Measurements from ENCODE around the gene AOC1.

AOC1 gene

DNA sequence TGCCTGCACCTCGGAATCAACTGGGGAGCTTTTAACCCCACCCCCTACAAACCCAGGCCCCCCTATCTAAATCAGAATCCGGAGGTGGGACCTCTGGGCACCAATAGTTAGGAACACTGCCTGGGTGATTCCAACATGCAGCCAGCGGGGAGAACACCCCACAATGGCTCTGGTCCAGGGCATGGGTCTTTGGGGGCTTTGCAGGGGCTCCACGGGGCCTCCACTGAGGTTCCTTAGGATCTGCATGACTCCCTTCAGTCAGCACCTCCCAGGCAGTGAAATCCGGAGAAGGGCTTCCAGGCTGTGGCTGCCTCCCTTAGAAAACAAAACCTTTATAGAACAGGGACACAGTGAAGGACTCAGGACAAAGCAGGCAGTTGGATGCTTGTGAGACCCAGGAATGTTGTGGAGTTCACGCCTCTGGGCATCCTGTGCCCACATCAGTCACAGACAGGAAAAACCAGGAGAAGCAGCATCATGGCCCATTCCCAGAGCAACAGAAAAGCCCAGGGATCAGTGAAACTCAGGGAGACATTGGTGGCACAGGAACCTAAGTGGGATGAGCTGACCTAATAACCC lies 16.5 kb upstream of the AOC1 start:
- no peak for DNase-seq

DNA sequence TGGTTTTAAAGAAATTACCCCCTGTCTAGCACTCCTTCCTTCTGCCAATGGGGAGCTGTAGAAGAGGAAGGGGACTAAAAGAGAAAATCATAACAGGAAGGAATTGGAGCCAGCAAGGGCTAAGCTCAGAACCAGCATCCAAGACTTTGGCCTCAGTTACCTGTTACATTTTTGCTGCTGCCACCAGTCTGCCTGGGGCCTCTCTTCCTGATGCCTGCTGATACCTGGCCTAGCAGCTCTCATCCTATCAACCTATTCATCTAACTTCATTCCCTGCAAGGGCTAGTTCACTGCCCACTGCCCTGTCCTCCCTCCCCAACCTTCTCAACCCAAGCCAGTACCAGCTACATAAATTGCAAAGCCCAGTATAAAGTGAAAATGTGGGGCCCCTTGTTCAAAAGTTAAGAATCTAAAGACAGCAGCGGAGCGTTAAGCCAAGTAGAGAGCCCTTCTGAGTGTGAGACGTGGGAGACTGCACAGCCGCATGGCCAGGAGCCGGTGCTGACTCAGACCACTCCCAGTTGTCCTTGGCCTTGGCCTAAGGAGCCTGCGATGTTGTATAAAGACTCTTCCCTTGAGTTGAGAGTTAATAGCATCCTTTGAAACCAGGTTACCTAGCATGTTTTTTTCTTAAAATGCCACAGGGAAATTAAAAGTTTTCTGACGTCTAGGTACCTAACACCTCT lies 13.2 kb upstream of the AOC1 start:
- no peak for DNase-seq

DNA sequence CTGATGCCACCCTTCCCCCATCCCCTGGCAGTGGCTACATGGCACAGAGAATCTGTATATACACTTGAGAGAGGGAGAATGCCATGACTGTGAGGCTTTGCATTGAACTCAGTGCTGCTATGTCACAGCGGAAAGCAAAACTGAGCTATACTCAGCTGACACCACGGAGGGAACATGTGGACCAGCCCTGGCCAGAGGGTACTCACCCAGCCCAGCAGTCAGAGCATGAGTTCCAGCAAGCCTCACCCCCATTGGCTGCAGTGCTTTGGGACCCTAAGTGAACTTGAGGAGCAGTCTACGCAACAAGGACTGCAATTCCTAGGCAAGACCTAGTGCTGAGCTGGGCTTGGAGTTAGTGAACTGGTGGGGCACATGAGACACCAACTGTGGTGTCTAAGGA lies 10.3 kb upstream of the AOC1 start:
- DNase-seq, result no peak

DNA sequence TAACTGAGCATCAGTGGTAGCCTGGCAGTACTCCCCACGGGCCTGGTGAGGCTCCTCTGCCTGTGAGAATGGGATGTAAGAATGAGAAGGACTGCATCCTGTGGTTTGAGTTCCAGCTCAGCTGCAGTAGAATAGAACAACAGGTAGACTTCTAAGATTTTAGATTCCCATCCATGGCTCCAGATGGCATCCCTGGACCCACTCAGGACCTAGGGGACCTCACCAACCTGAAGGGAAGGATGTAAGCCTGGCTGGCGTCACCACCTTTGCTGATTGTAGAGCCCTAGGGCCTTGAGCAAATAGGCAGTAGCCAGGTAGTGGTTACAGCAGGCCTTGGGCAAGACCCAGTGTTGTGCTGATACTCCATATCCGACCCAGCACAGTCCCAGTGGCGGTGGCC lies 9.6 kb upstream of the AOC1 start:
- DNase-seq, result no peak

DNA sequence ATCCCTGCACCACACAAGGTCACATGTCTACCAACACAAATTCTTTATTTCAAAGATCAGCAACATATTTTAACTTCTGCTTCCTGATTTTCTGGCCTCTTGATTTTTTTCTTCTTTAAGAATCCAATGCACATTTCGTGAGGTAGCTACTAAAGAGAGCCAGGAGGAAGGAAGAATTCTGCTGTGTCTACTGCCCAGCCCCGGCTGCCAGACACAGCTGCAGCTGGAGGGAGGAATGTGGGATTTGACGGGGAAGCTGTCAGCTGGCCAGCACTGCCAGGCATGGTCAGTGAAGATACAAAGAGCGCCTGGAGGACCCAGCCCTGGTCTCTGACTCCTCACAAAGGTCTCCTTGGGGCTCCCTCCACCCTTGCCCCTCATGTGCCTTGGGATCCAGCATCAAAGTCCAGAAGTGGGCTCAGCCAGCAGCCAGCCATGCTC lies 6.9 kb upstream of the AOC1 start:
- DNase-seq, result no peak

DNA sequence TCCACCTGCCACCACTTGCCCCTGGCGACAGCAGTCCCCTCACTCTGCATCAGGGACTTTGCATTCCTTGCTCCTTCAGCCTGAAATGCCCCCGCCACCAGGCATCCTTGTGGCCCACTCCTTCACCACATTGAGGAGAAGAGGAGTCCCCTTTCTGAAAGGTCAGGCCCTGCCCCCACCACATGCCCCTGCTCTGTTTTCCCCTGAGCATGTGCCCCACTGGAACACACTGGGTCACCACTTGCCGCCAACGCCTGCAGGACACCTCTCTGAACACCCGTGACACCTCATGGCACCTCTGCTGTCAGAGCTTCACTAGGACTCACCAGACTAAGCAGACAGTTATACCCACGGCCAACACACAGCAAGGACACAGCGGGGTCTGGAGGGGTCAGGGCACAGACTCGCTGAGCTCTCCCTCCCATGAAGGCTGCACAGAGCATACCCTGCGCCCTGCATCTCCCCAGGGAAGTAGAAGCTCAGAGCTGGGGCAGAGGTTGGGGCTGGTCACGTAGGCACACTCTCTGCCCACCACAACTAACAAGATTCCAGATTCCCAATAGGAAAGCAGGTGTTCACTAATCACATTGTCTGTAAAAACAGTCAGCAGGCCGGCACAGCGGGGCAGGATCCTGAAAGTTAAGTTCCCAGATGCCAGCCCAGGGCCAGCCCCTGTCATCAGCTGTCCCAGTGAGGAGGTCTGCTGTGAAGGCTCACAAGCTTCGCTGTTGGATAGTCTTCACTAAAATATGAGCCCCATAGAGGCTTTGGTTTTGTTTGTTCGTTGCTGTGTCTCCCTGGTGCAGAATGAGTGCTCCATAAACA lies 5.8 kb upstream of the AOC1 start:
- DNase-seq, result no peak

DNA sequence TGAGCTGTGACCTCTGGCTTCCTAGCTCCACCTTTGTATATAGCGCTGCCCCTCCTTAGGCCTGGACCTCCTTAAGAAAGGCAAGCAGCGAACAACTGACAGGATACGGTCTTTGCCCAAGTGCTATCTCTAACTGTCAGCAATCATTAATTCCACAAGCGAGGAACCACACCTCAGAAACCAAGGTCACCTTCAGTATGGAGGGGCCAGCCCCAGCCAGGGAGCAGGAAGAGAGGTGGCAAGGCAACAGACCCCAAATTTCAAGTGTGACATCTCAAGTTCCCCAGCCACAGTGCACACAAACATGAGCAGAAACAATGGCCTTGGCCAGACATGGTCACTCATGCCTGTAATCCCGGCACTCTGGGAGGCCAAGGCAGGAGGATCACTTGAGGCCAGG lies 4.8 kb upstream of the AOC1 start:
- no peak for DNase-seq

DNA sequence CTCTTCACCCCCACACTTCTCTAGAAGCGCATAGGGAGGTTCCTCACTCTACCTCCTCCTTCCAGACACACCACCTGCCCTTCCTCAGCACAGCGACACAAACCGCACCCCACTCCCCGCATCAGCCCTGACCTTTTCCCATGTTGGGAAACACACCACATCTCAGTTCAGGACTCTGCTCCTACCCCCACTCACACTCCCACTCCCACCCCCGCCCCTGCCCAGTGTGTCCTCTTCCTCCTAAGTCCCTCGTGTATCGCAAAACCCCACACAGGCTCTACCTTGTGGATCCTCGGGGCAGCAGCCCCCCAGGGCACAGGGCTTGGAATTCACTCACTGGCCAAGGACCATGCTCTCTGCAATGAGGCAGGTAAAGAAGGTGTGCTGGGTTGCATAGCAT lies 4.2 kb upstream of the AOC1 start:
- no peak for DNase-seq

DNA sequence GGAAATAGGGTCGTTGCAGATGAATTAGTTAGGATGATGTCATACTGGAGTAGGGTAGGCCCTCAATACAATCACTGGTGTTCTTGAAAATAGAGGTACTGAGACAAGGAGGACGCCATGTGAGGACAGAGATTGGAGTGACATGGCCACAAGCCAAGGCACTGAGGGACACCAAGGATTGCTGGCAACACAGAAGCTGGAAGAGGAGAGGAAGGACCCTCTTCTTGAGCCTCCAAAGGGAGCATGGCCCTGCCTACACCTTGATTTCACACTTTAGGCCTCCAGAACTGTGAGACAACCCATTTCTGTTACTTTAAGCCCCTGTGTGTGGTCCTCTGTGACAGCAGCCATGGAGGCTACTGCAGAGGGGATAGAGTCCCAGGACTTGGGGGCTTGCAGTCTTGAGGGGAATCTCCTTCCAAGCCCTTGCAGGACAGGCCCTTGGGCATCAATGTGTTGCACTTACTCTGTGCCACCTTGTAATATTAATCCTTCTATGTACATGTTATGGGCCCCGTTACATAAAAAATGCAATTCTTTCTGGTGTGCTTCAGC lies 3.7 kb upstream of the AOC1 start:
- DNase-seq, result no peak

DNA sequence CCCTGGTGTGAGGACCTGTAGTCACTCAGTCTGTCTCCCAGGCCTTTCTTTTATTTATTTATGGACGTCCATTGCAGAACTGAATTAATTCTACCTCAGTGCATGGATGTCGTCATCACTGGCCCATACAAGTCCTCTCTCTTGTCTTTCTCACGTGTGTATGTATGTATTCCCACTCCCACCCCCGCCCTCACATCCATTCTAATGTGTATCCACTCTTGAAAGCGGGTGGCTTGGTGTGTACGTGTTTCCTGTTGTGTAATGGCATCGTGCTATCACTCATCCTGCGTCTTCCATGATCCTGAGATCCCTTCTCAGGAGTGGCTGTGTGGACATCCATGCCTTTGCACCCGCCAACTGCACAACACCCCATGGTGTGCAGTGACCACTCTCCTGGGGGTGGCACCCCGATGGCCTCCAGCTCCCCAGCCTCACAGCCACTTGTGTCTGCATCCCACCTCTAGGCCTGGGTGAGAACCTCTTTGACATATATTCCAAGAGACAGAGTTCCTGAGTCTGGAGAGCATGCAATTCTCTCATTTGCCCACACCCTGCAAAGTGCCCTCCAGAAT lies 3.0 kb upstream of the AOC1 start:
- DNase-seq, result no peak

DNA sequence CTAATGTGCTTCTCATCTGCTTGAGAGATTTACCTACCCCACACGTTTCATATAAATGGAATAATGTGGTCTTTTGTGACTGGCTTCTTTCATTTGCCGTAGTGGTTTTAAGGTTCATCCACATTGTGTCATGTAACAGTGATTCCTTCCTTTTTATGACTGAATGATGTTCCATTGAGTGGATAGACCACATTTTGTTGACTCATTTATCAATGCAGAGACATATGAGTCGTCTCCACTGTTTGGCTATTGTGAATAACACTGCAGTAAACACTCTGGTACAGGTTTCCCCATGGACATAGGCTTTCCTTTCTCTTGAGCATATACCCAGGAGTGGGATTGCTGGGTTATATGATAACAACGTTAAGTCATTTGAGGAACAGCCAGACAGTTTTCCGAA lies 2.0 kb upstream of the AOC1 start:
- no peak for DNase-seq

DNA sequence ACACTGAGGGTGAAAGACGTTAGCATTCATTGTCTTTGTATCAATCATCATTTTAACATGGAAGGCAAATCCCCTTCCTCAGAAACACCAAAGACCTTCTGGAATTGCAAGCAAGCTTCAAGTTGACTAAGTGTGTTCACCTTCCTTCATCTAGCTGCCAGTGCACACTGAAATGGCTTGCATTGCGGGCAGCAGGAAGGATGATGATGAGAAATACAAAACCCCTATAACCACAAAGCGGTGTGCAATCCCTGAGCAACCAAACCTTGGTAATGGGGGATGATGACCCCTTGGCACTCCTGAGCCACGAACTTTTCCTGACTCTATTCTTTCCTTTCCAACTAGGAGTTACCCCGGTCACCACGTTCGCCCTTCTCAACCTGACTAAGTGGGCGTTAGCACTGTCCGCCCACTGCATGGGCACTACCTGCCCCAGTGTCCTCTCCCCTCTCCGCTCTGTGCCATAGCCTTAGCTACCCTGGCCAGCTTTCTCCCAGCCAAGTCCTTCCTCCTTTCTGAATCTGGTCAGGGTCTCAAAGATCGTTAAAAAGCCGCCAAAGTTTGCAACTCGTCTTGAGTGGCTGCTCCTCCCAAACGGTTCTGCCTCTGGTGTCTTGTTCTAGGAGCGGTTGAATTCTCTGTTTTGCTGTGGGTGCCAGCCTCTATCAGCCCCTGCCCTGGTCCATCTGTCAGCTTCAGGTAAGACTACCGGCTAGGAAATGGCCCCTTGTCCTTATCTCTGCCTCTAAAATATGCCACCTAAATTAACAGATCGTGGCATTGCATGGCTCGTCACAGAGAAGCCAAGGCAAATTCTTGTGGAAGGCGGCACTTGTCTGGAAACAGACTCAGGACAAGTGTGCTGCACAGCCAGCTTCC lies 586 bp upstream of the AOC1 start:
- DNase-seq, result peak; percentile 77

DNA sequence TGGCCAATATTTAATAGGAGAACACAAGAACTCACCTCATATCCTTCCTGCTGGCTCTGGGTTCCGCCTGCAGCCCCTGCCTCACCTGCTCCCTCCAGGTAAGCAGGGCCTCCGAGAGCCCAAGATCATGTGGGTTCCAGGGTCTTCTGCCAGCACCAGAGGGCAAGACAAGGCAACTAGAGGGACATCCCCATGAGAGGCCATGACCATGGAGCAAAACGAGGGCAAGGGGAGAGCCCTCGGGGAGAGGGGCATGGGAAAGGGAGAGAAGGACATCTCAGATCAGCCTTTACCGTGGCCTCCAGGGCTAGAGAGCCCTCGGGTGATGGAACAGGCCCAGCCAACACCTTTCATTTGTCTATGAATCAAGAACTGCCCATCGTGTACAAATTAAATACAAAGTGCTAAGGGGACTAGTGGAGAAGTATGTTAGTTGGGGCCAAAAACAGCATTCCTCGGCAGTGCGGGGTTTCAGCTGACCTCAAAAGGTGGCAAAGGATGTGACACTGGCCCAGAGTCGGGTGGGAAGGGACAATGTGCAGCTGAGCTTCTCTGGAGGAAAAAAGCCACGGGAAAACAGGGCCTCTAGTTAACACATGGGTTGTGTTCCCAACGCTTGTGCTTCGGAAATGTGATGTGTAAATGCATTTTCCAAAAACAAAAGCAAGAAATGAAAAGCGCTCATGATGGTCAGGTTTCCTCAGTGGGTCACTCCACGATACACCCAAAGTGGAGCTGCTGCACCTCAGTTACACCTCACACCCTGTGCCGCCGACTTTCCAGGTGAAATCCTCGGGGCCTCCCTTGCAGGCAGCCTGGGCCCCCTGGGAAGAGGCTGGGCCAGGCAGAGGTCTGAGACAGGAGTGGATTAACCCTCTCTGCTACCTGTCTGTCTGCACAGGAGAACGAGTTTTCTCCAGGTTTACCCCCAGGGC lies 2.0 kb downstream of the AOC1 start:
- DNase-seq, result no peak

DNA sequence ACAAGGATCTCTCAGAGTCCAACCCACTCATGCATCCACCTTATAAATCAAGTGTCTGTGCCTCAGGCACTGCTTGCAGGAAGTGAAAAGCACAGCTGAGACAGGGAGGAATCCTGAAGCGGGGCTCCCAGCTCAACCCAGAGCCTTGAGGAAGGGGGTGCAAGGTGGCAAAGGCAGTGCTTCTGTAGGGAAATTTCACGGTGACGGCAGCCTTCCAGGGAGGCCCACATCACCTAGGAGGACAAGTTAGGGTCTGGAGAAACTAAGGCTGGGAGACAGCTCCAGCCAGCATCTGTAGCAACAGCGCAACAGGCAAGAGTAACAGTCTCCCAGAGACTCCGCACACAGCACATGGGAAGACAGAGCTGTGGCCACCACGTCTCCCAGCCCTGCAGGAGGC lies 2.7 kb downstream of the AOC1 start:
- DNase-seq, result no peak

DNA sequence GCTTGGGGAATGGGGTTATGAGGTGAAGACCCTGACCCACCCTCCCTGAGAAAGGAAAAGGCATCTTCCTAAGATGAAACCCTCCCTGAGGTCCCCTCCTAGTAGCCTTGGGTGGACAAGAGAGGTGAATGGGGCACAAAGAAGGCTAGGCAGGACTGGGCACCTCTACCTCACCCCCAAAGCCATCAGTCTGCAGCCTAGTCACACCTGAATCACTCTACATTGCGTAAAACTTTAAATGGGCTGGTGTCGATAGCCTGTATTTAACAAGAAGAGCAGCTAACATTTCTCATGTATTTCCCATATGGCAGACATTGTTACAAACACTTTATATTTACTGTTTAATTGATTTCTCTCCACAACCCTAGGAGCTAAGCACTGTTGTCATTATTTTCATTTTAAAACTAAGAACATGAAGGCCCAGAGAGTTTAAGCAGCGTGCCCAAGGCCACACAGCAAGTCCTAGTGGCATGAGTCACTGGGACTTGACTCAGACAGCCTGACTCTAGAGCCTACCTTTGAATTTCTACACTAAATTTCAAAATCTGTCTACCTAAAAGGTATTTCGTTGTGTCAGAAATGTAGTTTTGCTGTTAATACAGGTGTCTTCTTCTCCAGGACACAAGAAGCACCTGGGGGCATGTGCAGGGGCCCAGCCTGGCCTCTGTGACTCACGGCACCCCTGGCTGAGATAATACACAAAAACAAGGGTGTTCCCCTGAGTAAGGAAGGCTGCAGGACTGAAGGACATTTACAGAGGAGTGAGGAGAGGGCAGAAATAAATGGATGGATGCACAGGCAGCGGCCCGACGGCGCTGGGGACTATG lies 3.4 kb downstream of the AOC1 start:
- no peak for DNase-seq

DNA sequence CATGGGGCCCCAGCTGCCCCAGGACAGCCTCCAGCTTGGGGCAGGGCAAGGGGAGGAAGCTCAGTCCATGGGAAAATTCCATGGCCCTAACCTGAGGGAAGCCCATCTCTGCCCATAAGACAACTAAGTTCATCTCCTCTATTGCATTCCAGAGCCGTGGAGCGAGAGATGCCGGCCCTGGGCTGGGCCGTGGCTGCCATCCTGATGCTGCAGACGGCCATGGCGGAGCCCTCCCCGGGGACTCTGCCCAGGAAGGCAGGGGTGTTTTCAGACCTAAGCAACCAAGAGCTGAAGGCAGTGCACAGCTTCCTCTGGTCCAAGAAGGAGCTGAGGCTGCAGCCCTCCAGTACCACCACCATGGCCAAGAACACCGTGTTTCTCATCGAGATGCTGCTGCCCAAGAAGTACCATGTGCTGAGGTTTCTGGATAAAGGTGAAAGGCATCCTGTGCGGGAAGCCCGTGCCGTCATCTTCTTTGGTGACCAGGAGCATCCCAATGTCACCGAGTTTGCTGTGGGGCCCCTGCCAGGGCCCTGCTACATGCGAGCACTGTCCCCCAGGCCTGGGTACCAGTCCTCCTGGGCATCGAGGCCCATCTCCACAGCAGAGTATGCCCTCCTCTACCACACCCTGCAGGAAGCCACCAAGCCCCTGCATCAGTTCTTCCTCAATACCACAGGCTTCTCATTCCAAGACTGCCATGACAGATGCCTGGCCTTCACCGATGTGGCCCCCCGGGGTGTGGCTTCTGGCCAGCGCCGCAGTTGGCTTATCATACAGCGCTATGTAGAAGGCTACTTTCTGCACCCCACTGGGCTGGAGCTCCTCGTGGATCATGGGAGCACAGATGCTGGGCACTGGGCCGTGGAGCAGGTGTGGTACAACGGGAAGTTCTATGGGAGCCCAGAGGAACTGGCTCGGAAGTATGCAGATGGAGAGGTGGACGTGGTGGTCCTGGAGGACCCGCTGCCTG lies 4.3 kb downstream of the AOC1 start:
- no peak for DNase-seq

DNA sequence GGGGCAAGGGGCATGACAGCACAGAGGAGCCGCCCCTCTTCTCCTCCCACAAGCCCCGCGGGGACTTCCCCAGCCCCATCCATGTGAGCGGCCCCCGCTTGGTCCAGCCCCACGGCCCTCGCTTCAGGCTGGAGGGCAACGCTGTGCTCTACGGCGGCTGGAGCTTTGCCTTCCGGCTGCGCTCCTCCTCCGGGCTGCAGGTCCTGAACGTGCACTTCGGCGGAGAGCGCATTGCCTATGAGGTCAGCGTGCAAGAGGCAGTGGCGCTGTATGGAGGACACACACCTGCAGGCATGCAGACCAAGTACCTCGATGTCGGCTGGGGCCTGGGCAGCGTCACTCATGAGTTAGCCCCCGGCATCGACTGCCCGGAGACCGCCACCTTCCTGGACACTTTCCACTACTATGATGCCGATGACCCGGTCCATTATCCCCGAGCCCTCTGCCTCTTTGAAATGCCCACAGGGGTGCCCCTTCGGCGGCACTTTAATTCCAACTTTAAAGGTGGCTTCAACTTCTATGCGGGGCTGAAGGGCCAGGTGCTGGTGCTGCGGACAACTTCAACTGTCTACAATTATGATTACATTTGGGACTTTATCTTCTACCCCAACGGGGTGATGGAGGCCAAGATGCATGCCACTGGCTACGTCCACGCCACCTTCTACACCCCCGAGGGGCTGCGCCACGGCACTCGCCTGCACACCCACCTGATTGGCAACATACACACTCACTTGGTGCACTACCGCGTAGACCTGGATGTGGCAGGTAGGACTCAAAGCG lies 5.1 kb downstream of the AOC1 start:
- no peak for DNase-seq

All from GF-D8 (cell line).